GM23338 (cell line): Measurements from ENCODE around the gene USP1. TPM values are rescaled to one million over a fixed set of nuclear protein-coding genes. Genes with fewer than 3 reads are reported as not detected.

Source experiments
- ATAC-seq: fragments of 200-7000 bp; cut with Tn5 transposase; 3 replicates; pipeline ENCODE4 v1.9.1; 2020
- DNase-seq: peaks from one replicate; pipeline ENCODE4 v3.0.0-alpha.2; 2015; ENCODE audit warnings: low spot score
- H2AFZ ChIP-seq: fragments of 200-600 bp; sonication (generic); 2 replicates; pipeline ENCODE4 v1.8.0; 2016; ENCODE audit warnings: antibody characterized with exemption, mild to moderate bottlenecking, moderate library complexity
- H3F3A ChIP-seq: fragments of 200-600 bp; sonication (generic); replicated peaks from 2 replicates; pipeline ENCODE4 v1.8.0; 2017; ENCODE audit warnings: antibody characterized with exemption, mixed run types, low read depth
- H3K27ac ChIP-seq: fragments of 200-600 bp; sonication (generic); 2 replicates; pipeline ENCODE4 v1.6.1; 2016; ENCODE audit warnings: low read depth
- H3K27me3 ChIP-seq: fragments of 200-600 bp; sonication (generic); 2 replicates; pipeline ENCODE4 v1.8.0; 2016; ENCODE audit warnings: mild to moderate bottlenecking, mixed run types, moderate library complexity; ENCODE audit not compliant: insufficient read depth
- H3K36me3 ChIP-seq: fragments of 200-600 bp; sonication (generic); 2 replicates; pipeline ENCODE4 v1.8.0; 2016; ENCODE audit warnings: mild to moderate bottlenecking; ENCODE audit not compliant: insufficient read depth
- H3K4me1 ChIP-seq: fragments of 200-600 bp; sonication (generic); 2 replicates; pipeline ENCODE4 v1.8.0; 2016; ENCODE audit warnings: mild to moderate bottlenecking, moderate library complexity; ENCODE audit not compliant: insufficient read depth
- H3K4me2 ChIP-seq: fragments of 200-600 bp; sonication (generic); 2 replicates; pipeline ENCODE4 v1.7.1; 2017; ENCODE audit warnings: mixed run types
- H3K4me3 ChIP-seq: fragments of 200-600 bp; sonication (generic); 2 replicates; pipeline ENCODE4 v1.6.1; 2016; ENCODE audit warnings: mixed run types
- H3K79me2 ChIP-seq: fragments of 200-600 bp; sonication (generic); replicated peaks from 2 replicates; pipeline ENCODE4 v1.8.0; 2017; ENCODE audit warnings: mild to moderate bottlenecking; ENCODE audit not compliant: insufficient read depth
- H3K9me2 ChIP-seq: fragments of 200-600 bp; sonication (generic); 2 replicates; pipeline ENCODE4 v1.8.0; 2017; ENCODE audit not compliant: insufficient read depth
- H4K20me1 ChIP-seq: fragments of 200-600 bp; sonication (generic); replicated peaks from 2 replicates; pipeline ENCODE4 v1.8.0; 2017; ENCODE audit warnings: mild to moderate bottlenecking; ENCODE audit not compliant: insufficient read depth
- H3K27ac Mint-ChIP-seq: 2 replicates; pipeline ENCODE4 v1.8.0; 2020; ENCODE audit warnings: inconsistent platforms, mild to moderate bottlenecking, moderate library complexity, mixed read lengths
- H3K27me3 Mint-ChIP-seq: 3 replicates; pipeline ENCODE4 v1.8.0; 2022; ENCODE audit warnings: low read depth, mild to moderate bottlenecking, moderate library complexity, mixed read lengths, inconsistent platforms; ENCODE audit not compliant: insufficient read depth, poor library complexity
- H3K36me3 Mint-ChIP-seq: 3 replicates; pipeline ENCODE4 v1.8.0; 2021; ENCODE audit warnings: low read depth, mild to moderate bottlenecking, inconsistent platforms, moderate library complexity, mixed read lengths
- H3K4me1 Mint-ChIP-seq: 3 replicates; pipeline ENCODE4 v1.8.0; 2020; ENCODE audit warnings: mild to moderate bottlenecking, inconsistent platforms, mixed read lengths
- H3K4me3 Mint-ChIP-seq: 3 replicates; pipeline ENCODE4 v1.8.0; 2021; ENCODE audit warnings: moderate library complexity, mild to moderate bottlenecking, inconsistent platforms, mixed read lengths
- H3K9me3 Mint-ChIP-seq: 3 replicates; pipeline ENCODE4 v1.8.0; 2020; ENCODE audit warnings: moderate library complexity, mild to moderate bottlenecking, inconsistent platforms, mixed read lengths
- CREB1 ChIP-seq: fragments of 250-450 bp; sonication (Bioruptor Pico); IDR thresholded peaks from 2 replicates; pipeline ENCODE4 v1.5.0; 2020; ENCODE audit warnings: low read depth, mild to moderate bottlenecking, moderate library complexity
- ETS1 ChIP-seq: IDR thresholded peaks from 2 replicates; pipeline ENCODE4 v1.6.1; 2016; ENCODE audit warnings: antibody characterized with exemption
- EZH2 ChIP-seq: fragments of 200-600 bp; sonication (generic); IDR thresholded peaks from one replicate; pipeline ENCODE4 v1.8.0; 2017; ENCODE audit warnings: antibody characterized with exemption, mild to moderate bottlenecking, low read depth; ENCODE audit not compliant: unreplicated experiment
- EZH2phosphoT487 ChIP-seq: fragments of 200-600 bp; sonication (generic); IDR thresholded peaks from one replicate; pipeline ENCODE4 v1.8.1; 2018; ENCODE audit warnings: antibody characterized with exemption; ENCODE audit not compliant: unreplicated experiment
- JUNB ChIP-seq: IDR thresholded peaks from one replicate; pipeline ENCODE4 v1.6.1; 2016; ENCODE audit warnings: antibody characterized with exemption; ENCODE audit not compliant: unreplicated experiment
- NANOG ChIP-seq: IDR thresholded peaks from 2 replicates; pipeline ENCODE4 v1.6.1; 2016; ENCODE audit warnings: antibody characterized with exemption, borderline replicate concordance
- POLR2AphosphoS5 ChIP-seq: IDR thresholded peaks from 2 replicates; pipeline ENCODE4 v1.6.1; 2016; ENCODE audit warnings: antibody characterized with exemption, low read depth
- STAT1 ChIP-seq: IDR thresholded peaks from one replicate; pipeline ENCODE4 v1.6.1; 2016; ENCODE audit warnings: antibody characterized with exemption; ENCODE audit not compliant: unreplicated experiment
- ZNF114 ChIP-seq: fragments of 250-450 bp; sonication (Bioruptor Pico); IDR thresholded peaks from 2 replicates; pipeline ENCODE4 v1.5.0; 2020; ENCODE audit warnings: mild to moderate bottlenecking, moderate library complexity
- ZNF331 ChIP-seq: fragments of 250-450 bp; sonication (Bioruptor Pico); IDR thresholded peaks from 2 replicates; pipeline ENCODE4 v1.5.0; 2020; ENCODE audit warnings: low read depth, mild to moderate bottlenecking, moderate library complexity
- ZNF462 ChIP-seq: fragments of 250-450 bp; sonication (Bioruptor Pico); IDR thresholded peaks from 2 replicates; pipeline ENCODE4 v1.5.0; 2020; ENCODE audit warnings: mild to moderate bottlenecking, moderate library complexity
- polyA plus RNA-seq: library from polyadenylated mRNA; unstranded; fragments of >200 nt; fragmentation: Nextera tagmentation; extraction: Ambion mirVana; gene quantifications from 2 replicates; pipeline ENCODE4 v1.2.1, GENCODE V29; 2016
- total RNA-seq: library from RNA; depleted of rRNA; stranded (reverse); fragments of >200 nt; shearing (Covaris generic); gene quantifications from 2 replicates; pipeline ENCODE4 v1.2.3, GENCODE V29; 2014
- TF ChIP-seq, protein P1 (sequence below), 2 experiments: fragments of 200-600 bp in 1 of 2; sonication (generic) in 1 of 2; conservative IDR thresholded peaks; 2 replicates each; pipeline versions ENCODE4 v1.5.1 to v1.6.1; 2016 to 2017; ENCODE audit warnings: antibody characterized with exemption in 2 of 2, low read depth in 2 of 2, mild to moderate bottlenecking in 2 of 2, moderate library complexity in 1 of 2

The USP1 gene
- total and polyA plus RNA-seq, 2 experiments from 2014 or later, result 45.6 to 74.6 TPM

GRCh38 chr1:62476525-62477219 lies 39.8 kb downstream of the USP1 start (continued):
- TF ChIP-seq ETS1, result no peak

GRCh38 chr1:62481681-62482080 lies 44.8 kb downstream of the USP1 start:
- H3K4me1 ChIP-seq, result peaks cover 11% of the 10 kb centered on the region
- Mint-ChIP-seq H3K36me3 (no peaks in the 10 kb centered on the region; the same call in 2 of the 3 replicates), H3K9me3 (no peaks in the 10 kb centered on the region), H3K4me1 (peaks cover 18% of the 10 kb centered on the region), H3K27ac (no peak overlapping the region), H3K27me3 (peaks cover 10% of the 10 kb centered on the region), H3K4me3 (no peak overlapping the region)
- H3F3A ChIP-seq, result no peaks in the 10 kb centered on the region
- DNase-seq, result no peak
- H3K9me2 ChIP-seq, result no peaks in the 10 kb centered on the region
- no peak overlapping the region for H3K4me3 ChIP-seq
- no peak overlapping the region for H3K27ac ChIP-seq
- no peaks in the 10 kb centered on the region for H3K36me3 ChIP-seq
- H3K27me3 ChIP-seq, result no peaks in the 10 kb centered on the region
- H4K20me1 ChIP-seq, result no peaks in the 10 kb centered on the region
- no peak overlapping the region for H3K4me2 ChIP-seq
- H2AFZ ChIP-seq, result no peak overlapping the region
- H3K79me2 ChIP-seq, result no peaks in the 10 kb centered on the region
- no peak for ATAC-seq
- TF ChIP-seq EZH2, result no peak
- TF ChIP-seq ZNF114 (CRISPR knock-in tag), result no peak
- TF ChIP-seq, protein P1, sequence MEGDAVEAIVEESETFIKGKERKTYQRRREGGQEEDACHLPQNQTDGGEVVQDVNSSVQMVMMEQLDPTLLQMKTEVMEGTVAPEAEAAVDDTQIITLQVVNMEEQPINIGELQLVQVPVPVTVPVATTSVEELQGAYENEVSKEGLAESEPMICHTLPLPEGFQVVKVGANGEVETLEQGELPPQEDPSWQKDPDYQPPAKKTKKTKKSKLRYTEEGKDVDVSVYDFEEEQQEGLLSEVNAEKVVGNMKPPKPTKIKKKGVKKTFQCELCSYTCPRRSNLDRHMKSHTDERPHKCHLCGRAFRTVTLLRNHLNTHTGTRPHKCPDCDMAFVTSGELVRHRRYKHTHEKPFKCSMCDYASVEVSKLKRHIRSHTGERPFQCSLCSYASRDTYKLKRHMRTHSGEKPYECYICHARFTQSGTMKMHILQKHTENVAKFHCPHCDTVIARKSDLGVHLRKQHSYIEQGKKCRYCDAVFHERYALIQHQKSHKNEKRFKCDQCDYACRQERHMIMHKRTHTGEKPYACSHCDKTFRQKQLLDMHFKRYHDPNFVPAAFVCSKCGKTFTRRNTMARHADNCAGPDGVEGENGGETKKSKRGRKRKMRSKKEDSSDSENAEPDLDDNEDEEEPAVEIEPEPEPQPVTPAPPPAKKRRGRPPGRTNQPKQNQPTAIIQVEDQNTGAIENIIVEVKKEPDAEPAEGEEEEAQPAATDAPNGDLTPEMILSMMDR (conservative IDR thresholded peaks at IDR 0.05; ENCODE audit: low read depth in 2 of 2), result no peak
- no peak for TF ChIP-seq JUNB
- no peak for TF ChIP-seq STAT1
- no peak for TF ChIP-seq ZNF331 (CRISPR knock-in tag)
- TF ChIP-seq POLR2AphosphoS5, result no peak
- TF ChIP-seq ZNF462 (CRISPR knock-in tag), result no peak
- no peak for TF ChIP-seq CREB1 (CRISPR knock-in tag)
- TF ChIP-seq NANOG, result no peak
- no peak for TF ChIP-seq EZH2phosphoT487
- no peak for TF ChIP-seq ETS1
